RPMI7951 (cell line): ENCODE measurements around the gene C2CD5. TPM values are rescaled to one million over a fixed set of nuclear protein-coding genes. Genes with fewer than 3 reads are reported as not detected.

Experiments
- DNase-seq: peaks from one replicate; pipeline ENCODE4 v3.0.0-alpha.2; 2012; ENCODE audit warnings: low read depth
- total RNA-seq: library from RNA; depleted of rRNA; stranded (reverse); fragments of >200 nt; shearing (Covaris generic); gene quantifications from 2 replicates; pipeline ENCODE4 v1.2.3, GENCODE V29; 2014; rRNA removed

Gene C2CD5
- total RNA-seq, 1 experiment from 2014 or later, result 10.2 TPM

GRCh38 chr12:22416801-22417200 is 127.5 kb downstream of the C2CD5 start:
- DNase-seq, result no peak

GRCh38 chr12:22415342-22416309 is 128.7 kb downstream of the C2CD5 start:
- DNase-seq, result peak; percentile 11

GRCh38 chr12:22414742-22415141 is 129.6 kb downstream of the C2CD5 start:
- no peak for DNase-seq

GRCh38 chr12:22413592-22413991 is 130.8 kb downstream of the C2CD5 start:
- DNase-seq, result no peak

GRCh38 chr12:22412581-22412980 is 131.8 kb downstream of the C2CD5 start:
- no peak for DNase-seq

- no peak for DNase-seq
These were observed 133.9 kb downstream of the C2CD5 start for GRCh38 chr12:22410486-22410885.

- no peak for DNase-seq
These were observed 134.8 kb downstream of the C2CD5 start for GRCh38 chr12:22409377-22410164.

GRCh38 chr12:22408610-22409376 is 135.5 kb downstream of the C2CD5 start:
- no peak for DNase-seq

GRCh38 chr12:22407397-22407796 is 136.9 kb downstream of the C2CD5 start:
- DNase-seq, result no peak

GRCh38 chr12:22406627-22407026 is 137.7 kb downstream of the C2CD5 start:
- no peak for DNase-seq

GRCh38 chr12:22399464-22400180 is 144.7 kb downstream of the C2CD5 start:
- DNase-seq, result no peak

Other genes starting within 250 kb of the C2CD5 start
- gene ST8SIA1, start 209.8 kb downstream of the C2CD5 start, total RNA-seq, result 1.7 and 2.6 TPM in 2 replicates
- gene ETNK1, start 80.6 kb upstream of the C2CD5 start, total RNA-seq, result 18.5 and 21.0 TPM in 2 replicates